Prostate gland (tissue), 2 donors: Measurements from ENCODE around the gene ARHGAP26.

Experiments
- POLR2A ChIP-seq: fragments of 450-650 bp; IDR thresholded peaks from one replicate; pipeline ENCODE4 v1.6.1; 2016; ENCODE audit warnings: antibody characterized with exemption, mild to moderate bottlenecking
- TF ChIP-seq, protein P1 (sequence below), 4 experiments: fragments of 200-600 bp in 2 of 4; fragments of 450-650 bp in 2 of 4; sonication (generic) in 2 of 4; IDR thresholded peaks; 1 replicate in 3 of 4; 2 replicates in 1 of 4; pipeline ENCODE4 v1.5.1; 2016 to 2019; ENCODE audit warnings: antibody characterized with exemption in 4 of 4, mild to moderate bottlenecking in 2 of 4, moderate library complexity in 2 of 4

DNA sequence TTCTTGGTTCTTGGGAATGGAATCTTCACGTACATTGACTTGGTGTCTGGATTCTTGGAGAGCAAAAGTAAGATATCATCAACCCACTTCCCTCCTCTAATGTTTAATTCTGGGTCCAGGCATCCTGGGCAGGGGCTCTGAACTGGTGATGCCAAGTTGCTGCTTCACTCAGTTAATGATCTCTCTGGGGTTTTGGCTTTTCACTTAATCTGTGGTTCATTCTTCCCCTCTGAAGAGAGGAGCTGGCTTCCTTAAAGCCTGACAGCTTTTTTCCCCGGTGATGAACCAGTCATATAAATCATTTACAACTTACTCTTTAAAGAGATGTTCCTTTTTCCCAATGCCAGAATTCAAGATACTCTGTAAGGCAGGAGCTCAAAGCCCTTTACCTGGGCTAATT is 65.9 kb downstream of the ARHGAP26 start:
- TF ChIP-seq, protein P1, sequence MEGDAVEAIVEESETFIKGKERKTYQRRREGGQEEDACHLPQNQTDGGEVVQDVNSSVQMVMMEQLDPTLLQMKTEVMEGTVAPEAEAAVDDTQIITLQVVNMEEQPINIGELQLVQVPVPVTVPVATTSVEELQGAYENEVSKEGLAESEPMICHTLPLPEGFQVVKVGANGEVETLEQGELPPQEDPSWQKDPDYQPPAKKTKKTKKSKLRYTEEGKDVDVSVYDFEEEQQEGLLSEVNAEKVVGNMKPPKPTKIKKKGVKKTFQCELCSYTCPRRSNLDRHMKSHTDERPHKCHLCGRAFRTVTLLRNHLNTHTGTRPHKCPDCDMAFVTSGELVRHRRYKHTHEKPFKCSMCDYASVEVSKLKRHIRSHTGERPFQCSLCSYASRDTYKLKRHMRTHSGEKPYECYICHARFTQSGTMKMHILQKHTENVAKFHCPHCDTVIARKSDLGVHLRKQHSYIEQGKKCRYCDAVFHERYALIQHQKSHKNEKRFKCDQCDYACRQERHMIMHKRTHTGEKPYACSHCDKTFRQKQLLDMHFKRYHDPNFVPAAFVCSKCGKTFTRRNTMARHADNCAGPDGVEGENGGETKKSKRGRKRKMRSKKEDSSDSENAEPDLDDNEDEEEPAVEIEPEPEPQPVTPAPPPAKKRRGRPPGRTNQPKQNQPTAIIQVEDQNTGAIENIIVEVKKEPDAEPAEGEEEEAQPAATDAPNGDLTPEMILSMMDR (IDR thresholded peaks at IDR 0.05): no peak
- TF ChIP-seq POLR2A: no peak
